HepG2 (cell line): ENCODE measurements around the gene TBCD. TPM values are rescaled to one million over a fixed set of nuclear protein-coding genes. Genes with fewer than 3 reads are reported as not detected.

ENCODE experiments used
- ATAC-seq: fragments of 200-7000 bp; cut with Tn5 transposase; 3 replicates; pipeline ENCODE4 v1.9.1; 2020; ENCODE audit warnings: mild to moderate bottlenecking, moderate library complexity
- BruUV-seq: library from RNA; stranded (reverse); fragments of 400-500 nt; replicated peaks from 2 replicates; lab custom pipeline; 2021; lab: Mats Ljungman, UMichigan
- CTCF ChIA-PET: fragments of 300-600 bp; formaldehyde crosslinking; extraction: SDS; loops from one replicate; lab custom pipeline; 2021; ENCODE audit warnings: low total read pairs, inconsistent platforms, low intra/inter-chr PET ratio; lab: Yijun Ruan, JAX
- POLR2A ChIA-PET: fragments of 350-600 bp; sonication (Branson Sonifier 250); formaldehyde crosslinking; loops from one replicate; lab custom pipeline; 2020; ENCODE audit warnings: antibody characterized with exemption, inconsistent platforms; lab: Yijun Ruan, JAX
- DNase-seq: peaks from one replicate; pipeline ENCODE4 v3.0.0-alpha.2; 2015; ENCODE audit warnings: low spot score
- FAIRE-seq: peaks from 3 replicates; lab custom pipeline; 2011; peaks lifted over from hg19 to GRCh38; lab: Jason Lieb, UNC
- H2AFZ ChIP-seq: one replicate; pipeline ENCODE4 v1.6.1; 2011; ENCODE audit warnings: low read length, inconsistent platforms
- H3K27ac ChIP-seq: fragments of 300-600 bp; 3 replicates; pipeline ENCODE4 v1.8.0; 2011; ENCODE audit warnings: mixed run types, mild to moderate bottlenecking, mixed read lengths, low read length, inconsistent platforms; ENCODE audit not compliant: insufficient read depth; ENCODE audit errors: extremely low read length
- H3K27me3 ChIP-seq, 2 experiments: fragments of 200-600 bp in 1 of 2; 2 replicates in 1 of 2; 3 replicates in 1 of 2; pipeline versions ENCODE4 v1.6.0 to v1.8.0; 2011; ENCODE audit warnings: low read length in 2 of 2, mild to moderate bottlenecking in 2 of 2, moderate library complexity in 2 of 2, inconsistent platforms in 1 of 2; ENCODE audit not compliant: insufficient read depth in 2 of 2, control insufficient read depth in 1 of 2
- H3K36me3 ChIP-seq, 2 experiments: fragments of 200-600 bp in 1 of 2; replicated peaks in 1 of 2; 2 replicates in 1 of 2; 3 replicates in 1 of 2; pipeline versions ENCODE4 v1.5.1 to v1.8.0; 2011; ENCODE audit warnings: low read length in 2 of 2, inconsistent platforms in 1 of 2; ENCODE audit not compliant: insufficient read depth in 2 of 2, control insufficient read depth in 1 of 2
- H3K4me1 ChIP-seq: 2 replicates; pipeline ENCODE4 v1.5.1; 2012; ENCODE audit warnings: low read length, inconsistent platforms; ENCODE audit not compliant: insufficient read depth
- H3K4me2 ChIP-seq: 2 replicates; pipeline ENCODE4 v1.6.0; 2011; ENCODE audit warnings: low read depth, low read length, inconsistent platforms
- H3K4me3 ChIP-seq, 3 experiments: fragments of 200-600 bp in 1 of 3; sonication (generic), shearing (Covaris generic) in 1 of 3; replicated peaks in 1 of 3; 2 replicates each; pipeline ENCODE4 v1.5.1; 2011 to 2016; ENCODE audit warnings: low read length in 3 of 3, inconsistent platforms in 2 of 3, low read depth in 2 of 3, mild to moderate bottlenecking in 2 of 3, control low read depth in 1 of 3, mixed read lengths in 1 of 3; ENCODE audit not compliant: insufficient read depth in 1 of 3
- H3K79me2 ChIP-seq: one replicate; pipeline ENCODE4 v1.6.1; 2011; ENCODE audit warnings: low read length, inconsistent platforms; ENCODE audit not compliant: insufficient read depth
- H3K9ac ChIP-seq: 2 replicates; pipeline ENCODE4 v1.6.0; 2011; ENCODE audit warnings: mild to moderate bottlenecking, low read depth, low read length, inconsistent platforms; ENCODE audit not compliant: insufficient read depth
- H3K9me3 ChIP-seq: 2 replicates; pipeline ENCODE4 v1.5.1; 2012; ENCODE audit warnings: mild to moderate bottlenecking, low read length
- H4K20me1 ChIP-seq: 2 replicates; pipeline ENCODE4 v1.6.0; 2011; ENCODE audit warnings: inconsistent platforms, mild to moderate bottlenecking, low read length, moderate library complexity; ENCODE audit not compliant: insufficient read depth
- ATF7 ChIP-seq, 2 experiments: fragments of 450-650 bp in 1 of 2; sonication (generic) in 1 of 2; formaldehyde crosslinking in 1 of 2; IDR thresholded peaks; 2 replicates each; pipeline versions ENCODE4 v1.4.0 to v1.6.1; 2016 to 2020; ENCODE audit warnings: antibody characterized with exemption in 1 of 2, mild to moderate bottlenecking in 1 of 2, missing genetic modification reagents in 1 of 2
- ETV6 ChIP-seq: sonication (generic); formaldehyde crosslinking; conservative IDR thresholded peaks from 2 replicates; pipeline ENCODE4 v1.4.0; 2020; ENCODE audit warnings: missing genetic modification reagents
- IRX3 ChIP-seq: sonication (generic); formaldehyde crosslinking; IDR thresholded peaks from 2 replicates; pipeline ENCODE4 v1.8.1; 2023; ENCODE audit warnings: mild to moderate bottlenecking, low read depth, missing genetic modification reagents, borderline replicate concordance
- MED1 ChIP-seq: sonication (generic); formaldehyde crosslinking; IDR thresholded peaks from 2 replicates; pipeline ENCODE4 v1.4.0; 2020; ENCODE audit warnings: missing genetic modification reagents
- MTA3 ChIP-seq: sonication (generic); formaldehyde crosslinking; IDR thresholded peaks from 2 replicates; pipeline ENCODE4 v1.4.0; 2020; ENCODE audit warnings: missing genetic modification reagents
- NCOA1 ChIP-seq: sonication (generic); formaldehyde crosslinking; IDR thresholded peaks from 2 replicates; pipeline ENCODE4 v1.9.0; 2021; ENCODE audit warnings: missing genetic modification reagents
- ZBTB7B ChIP-seq: sonication (generic); formaldehyde crosslinking; IDR thresholded peaks from 2 replicates; pipeline ENCODE4 v1.4.0; 2020; ENCODE audit warnings: missing genetic modification reagents
- ZNF282 ChIP-seq: fragments of 450-650 bp; IDR thresholded peaks from 2 replicates; pipeline ENCODE4 v1.6.1; 2018; ENCODE audit not compliant: partially characterized antibody
- ZNF292 ChIP-seq: sonication (generic); formaldehyde crosslinking; IDR thresholded peaks from 2 replicates; pipeline ENCODE4 v1.8.1; 2022; ENCODE audit warnings: mild to moderate bottlenecking, low read depth, missing genetic modification reagents, borderline replicate concordance
- ZNF670 ChIP-seq: sonication (generic); formaldehyde crosslinking; IDR thresholded peaks from 2 replicates; pipeline ENCODE4 v1.8.0; 2022; ENCODE audit warnings: mild to moderate bottlenecking, missing genetic modification reagents, borderline replicate concordance
- WGBS: methylation state at CpG from one replicate; pipeline ENCODE4 v1.1.6; 2017; ENCODE audit warnings: low lambda C conversion rate; 5-methylcytosine and 5-hydroxymethylcytosine counted together
- in situ Hi-C: cut with HindIII; loops from 2 replicates; pipeline ENCODE4 v1.10.0; 2017; ENCODE audit warnings: low pct_unique_long_range_greater_than_20kb; ENCODE audit not compliant: extremely low pct_ligation_motif_present
- intact Hi-C: fragments of 100-400 bp; cut with micrococcal nuclease; formaldehyde crosslinking; loops from one replicate; pipeline ENCODE4 v1.10.0; 2022; ENCODE audit not compliant: unreplicated experiment
- polyA plus RNA-seq, 8 experiments: library from polyadenylated mRNA; depleted of rRNA in 3 of 8; stranded (reverse) in 7 of 8; unstranded in 1 of 8; fragments of >200 nt; fragmentation: Illumina TruSeq in 4 of 8; extraction: Trizol in 4 of 8; gene quantifications; 2 replicates each; pipeline versions ENCODE4 v1.2.1 to v1.2.3, GENCODE V29; 2011 to 2016; ENCODE audit warnings: low read depth in 4 of 8, missing spikeins in 1 of 8, mixed read lengths in 1 of 8; ENCODE audit not compliant: insufficient read depth in 1 of 8
- total RNA-seq, 5 experiments: library from RNA; depleted of rRNA; stranded (reverse); fragments of >200 nt; fragmentation: Illumina TruSeq; extraction: Trizol; gene quantifications; 2 replicates each; pipeline ENCODE4 v1.2.3, GENCODE V29; 2016; ENCODE audit warnings: low read depth in 1 of 5
- TF ChIP-seq, protein P1 (sequence below): sonication (generic); formaldehyde crosslinking; IDR thresholded peaks from 2 replicates; pipeline ENCODE4 v1.8.0; 2022; ENCODE audit warnings: missing genetic modification reagents, mild to moderate bottlenecking, moderate library complexity, borderline replicate concordance
- TF ChIP-seq, protein P2 (sequence below): sonication (generic); formaldehyde crosslinking; conservative IDR thresholded peaks from 2 replicates; pipeline ENCODE4 v1.4.0; 2020; ENCODE audit warnings: missing genetic modification reagents
- TF ChIP-seq, protein P3 (sequence below): sonication (generic); formaldehyde crosslinking; IDR thresholded peaks from 2 replicates; pipeline ENCODE4 v1.5.1; 2020; ENCODE audit warnings: missing genetic modification reagents, mild to moderate bottlenecking, borderline replicate concordance

TBCD gene
- total and polyA plus RNA-seq, 2 of the 13 experiments (the other 11 are each of a cell fraction or from before 2014, with no cell fraction given) = 33.9 to 54.8 TPM

DNA sequence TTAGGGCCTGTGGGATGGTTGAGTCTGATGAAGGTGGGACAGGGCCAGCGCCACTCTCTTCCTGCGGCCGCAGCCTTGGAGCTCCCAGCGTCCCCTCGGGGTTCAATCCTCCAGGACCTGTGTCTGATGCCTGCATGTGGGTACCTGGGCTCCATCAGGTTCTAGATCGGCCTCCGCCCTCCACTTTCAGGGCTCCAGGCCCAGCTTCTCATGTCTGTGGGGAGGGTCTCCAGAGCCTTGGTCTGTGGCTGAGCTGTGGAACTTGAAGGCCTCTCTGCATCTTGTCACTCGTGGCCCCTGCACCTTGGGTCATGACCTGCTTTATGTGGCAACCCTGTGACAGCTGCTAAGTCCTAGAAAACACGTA lies 177.8 kb downstream of the TBCD start:
- FAIRE-seq (no peak), DNase-seq (no peak), ATAC-seq (no peak)
- Histone ChIP-seq H3K36me3 (peaks cover 36 to 74% of the 10 kb centered on the region in 2 experiments), H3K9me3 (no peaks in the 10 kb centered on the region), H3K27me3 (no peaks in the 10 kb centered on the region), H3K4me2 (no peak overlapping the region), H3K4me1 (no peaks in the 10 kb centered on the region; the same call in 1 of the 2 replicates), H3K27ac (no peak overlapping the region), H2AFZ (no peak overlapping the region), H3K9ac (no peak overlapping the region), H4K20me1 (no peaks in the 10 kb centered on the region), H3K79me2 (no peaks in the 10 kb centered on the region), H3K4me3 (no peak overlapping the region)
- intact Hi-C loops = no loop called here
- no TSS peak for BruUV-seq
- in situ Hi-C loops = loop anchor here (5.0 kb wide), 1 partner anchor 147 kb away; no protein-coding TSS in a partner anchor
- POLR2A ChIA-PET = no interaction called here
- TF ChIP-seq NCOA1 (CRISPR knock-in tag) (no peak), ZNF282 (no peak), ATF7 (IDR thresholded peaks at IDR 0.05) (no peak), ATF7 (CRISPR knock-in tag; IDR thresholded peaks at IDR 0.05) (no peak), ZNF670 (CRISPR knock-in tag) (no peak), MTA3 (CRISPR knock-in tag) (no peak), ZNF292 (CRISPR knock-in tag) (no peak), ETV6 (CRISPR knock-in tag) (no peak), IRX3 (CRISPR knock-in tag) (no peak), ZBTB7B (no peak), MED1 (CRISPR knock-in tag) (no peak)
- TF ChIP-seq, protein P1, sequence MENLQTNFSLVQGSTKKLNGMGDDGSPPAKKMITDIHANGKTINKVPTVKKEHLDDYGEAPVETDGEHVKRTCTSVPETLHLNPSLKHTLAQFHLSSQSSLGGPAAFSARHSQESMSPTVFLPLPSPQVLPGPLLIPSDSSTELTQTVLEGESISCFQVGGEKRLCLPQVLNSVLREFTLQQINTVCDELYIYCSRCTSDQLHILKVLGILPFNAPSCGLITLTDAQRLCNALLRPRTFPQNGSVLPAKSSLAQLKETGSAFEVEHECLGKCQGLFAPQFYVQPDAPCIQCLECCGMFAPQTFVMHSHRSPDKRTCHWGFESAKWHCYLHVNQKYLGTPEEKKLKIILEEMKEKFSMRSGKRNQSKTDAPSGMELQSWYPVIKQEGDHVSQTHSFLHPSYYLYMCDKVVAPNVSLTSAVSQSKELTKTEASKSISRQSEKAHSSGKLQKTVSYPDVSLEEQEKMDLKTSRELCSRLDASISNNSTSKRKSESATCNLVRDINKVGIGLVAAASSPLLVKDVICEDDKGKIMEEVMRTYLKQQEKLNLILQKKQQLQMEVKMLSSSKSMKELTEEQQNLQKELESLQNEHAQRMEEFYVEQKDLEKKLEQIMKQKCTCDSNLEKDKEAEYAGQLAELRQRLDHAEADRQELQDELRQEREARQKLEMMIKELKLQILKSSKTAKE = no peak
- TF ChIP-seq, protein P2, sequence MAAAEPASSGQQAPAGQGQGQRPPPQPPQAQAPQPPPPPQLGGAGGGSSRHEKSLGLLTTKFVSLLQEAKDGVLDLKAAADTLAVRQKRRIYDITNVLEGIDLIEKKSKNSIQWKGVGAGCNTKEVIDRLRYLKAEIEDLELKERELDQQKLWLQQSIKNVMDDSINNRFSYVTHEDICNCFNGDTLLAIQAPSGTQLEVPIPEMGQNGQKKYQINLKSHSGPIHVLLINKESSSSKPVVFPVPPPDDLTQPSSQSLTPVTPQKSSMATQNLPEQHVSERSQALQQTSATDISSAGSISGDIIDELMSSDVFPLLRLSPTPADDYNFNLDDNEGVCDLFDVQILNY (CRISPR knock-in tag) = no peak
- TF ChIP-seq, protein P3, sequence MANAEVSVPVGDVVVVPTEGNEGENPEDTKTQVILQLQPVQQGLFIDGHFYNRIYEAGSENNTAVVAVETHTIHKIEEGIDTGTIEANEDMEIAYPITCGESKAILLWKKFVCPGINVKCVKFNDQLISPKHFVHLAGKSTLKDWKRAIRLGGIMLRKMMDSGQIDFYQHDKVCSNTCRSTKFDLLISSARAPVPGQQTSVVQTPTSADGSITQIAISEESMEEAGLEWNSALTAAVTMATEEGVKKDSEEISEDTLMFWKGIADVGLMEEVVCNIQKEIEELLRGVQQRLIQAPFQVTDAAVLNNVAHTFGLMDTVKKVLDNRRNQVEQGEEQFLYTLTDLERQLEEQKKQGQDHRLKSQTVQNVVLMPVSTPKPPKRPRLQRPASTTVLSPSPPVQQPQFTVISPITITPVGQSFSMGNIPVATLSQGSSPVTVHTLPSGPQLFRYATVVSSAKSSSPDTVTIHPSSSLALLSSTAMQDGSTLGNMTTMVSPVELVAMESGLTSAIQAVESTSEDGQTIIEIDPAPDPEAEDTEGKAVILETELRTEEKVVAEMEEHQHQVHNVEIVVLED (CRISPR knock-in tag) = no peak
- 99% methylated on average over 8 of the region's 9 CpGs for WGBS
- CTCF ChIA-PET = no interaction called here
